Ovary (tissue), 3 donors: ENCODE data around the gene COL6A1.

Source experiments
- EP300 ChIP-seq: sonication (generic); formaldehyde crosslinking; IDR thresholded peaks from one replicate; pipeline ENCODE4 v1.6.1; 2017; ENCODE audit warnings: antibody characterized with exemption
- POLR2A ChIP-seq: fragments of 450-650 bp; IDR thresholded peaks from one replicate; pipeline ENCODE4 v1.6.1; 2017; ENCODE audit warnings: antibody characterized with exemption, mild to moderate bottlenecking, moderate library complexity
- TF ChIP-seq, protein P1 (sequence below), 3 donors: fragments of 450-650 bp in 2 of 3; fragments of 200-600 bp in 1 of 3; IDR thresholded peaks; one replicate each; pipeline versions ENCODE4 v1.5.1 to v1.8.0; 2016 to 2022; ENCODE audit warnings: antibody characterized with exemption in 3 of 3, mild to moderate bottlenecking in 1 of 3
- donor health status: DM: no; HTN: no; CAD: no.

DNA sequence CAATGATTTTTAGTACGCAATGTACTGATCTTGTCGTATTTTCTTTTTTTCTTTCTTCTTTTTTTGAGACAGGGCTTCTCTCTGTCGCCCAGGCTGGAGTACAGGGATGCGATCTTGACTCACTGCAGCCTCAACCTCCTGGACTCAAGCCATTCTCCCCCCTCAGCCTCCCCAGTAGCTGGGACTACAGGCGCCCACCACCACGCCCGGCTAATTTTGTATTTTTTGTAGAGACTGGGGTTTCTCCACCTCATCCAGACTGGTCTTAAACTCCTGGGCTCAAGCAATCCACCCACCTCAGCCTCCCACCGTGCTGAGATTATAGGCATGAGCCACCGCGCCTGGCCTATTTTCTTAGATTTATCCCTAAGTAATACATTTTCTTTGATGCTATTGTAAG lies 72.5 kb downstream of the COL6A1 start:
- TF ChIP-seq, protein P1, sequence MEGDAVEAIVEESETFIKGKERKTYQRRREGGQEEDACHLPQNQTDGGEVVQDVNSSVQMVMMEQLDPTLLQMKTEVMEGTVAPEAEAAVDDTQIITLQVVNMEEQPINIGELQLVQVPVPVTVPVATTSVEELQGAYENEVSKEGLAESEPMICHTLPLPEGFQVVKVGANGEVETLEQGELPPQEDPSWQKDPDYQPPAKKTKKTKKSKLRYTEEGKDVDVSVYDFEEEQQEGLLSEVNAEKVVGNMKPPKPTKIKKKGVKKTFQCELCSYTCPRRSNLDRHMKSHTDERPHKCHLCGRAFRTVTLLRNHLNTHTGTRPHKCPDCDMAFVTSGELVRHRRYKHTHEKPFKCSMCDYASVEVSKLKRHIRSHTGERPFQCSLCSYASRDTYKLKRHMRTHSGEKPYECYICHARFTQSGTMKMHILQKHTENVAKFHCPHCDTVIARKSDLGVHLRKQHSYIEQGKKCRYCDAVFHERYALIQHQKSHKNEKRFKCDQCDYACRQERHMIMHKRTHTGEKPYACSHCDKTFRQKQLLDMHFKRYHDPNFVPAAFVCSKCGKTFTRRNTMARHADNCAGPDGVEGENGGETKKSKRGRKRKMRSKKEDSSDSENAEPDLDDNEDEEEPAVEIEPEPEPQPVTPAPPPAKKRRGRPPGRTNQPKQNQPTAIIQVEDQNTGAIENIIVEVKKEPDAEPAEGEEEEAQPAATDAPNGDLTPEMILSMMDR (IDR thresholded peaks at IDR 0.05), result no peak
- TF ChIP-seq EP300 (no peak), POLR2A (no peak)
